Breast epithelium (tissue), 4 donors: ENCODE results near the gene TOP3B. TPM values are rescaled to one million over a fixed set of nuclear protein-coding genes. Genes with fewer than 3 reads are reported as not detected.

Experiments
- DNase-seq, 2 donors: peaks; one replicate each; pipeline ENCODE4 v3.0.0-alpha.2; 2019; ENCODE audit warnings: low spot score in 2 of 2
- H3K27ac ChIP-seq, 2 donors: fragments of 200-600 bp; sonication (generic) in 1 of 2; one replicate each; pipeline ENCODE4 v1.5.1; 2016 to 2019; ENCODE audit warnings: mild to moderate bottlenecking in 1 of 2
- H3K27me3 ChIP-seq, 2 donors: fragments of 200-600 bp; sonication (generic) in 1 of 2; one replicate each; pipeline versions ENCODE4 v1.5.1 to v1.6.0; 2017 to 2019; ENCODE audit warnings: control low read depth in 1 of 2, mild to moderate bottlenecking in 1 of 2
- H3K36me3 ChIP-seq: fragments of 200-600 bp; one replicate; pipeline ENCODE4 v1.5.1; 2019
- H3K4me1 ChIP-seq, 2 donors: fragments of 200-600 bp; sonication (generic); one replicate each; pipeline ENCODE4 v1.5.1; 2016 to 2019; ENCODE audit warnings: control low read depth in 1 of 2
- H3K4me3 ChIP-seq, 3 donors: fragments of 200-600 bp; sonication (generic); 1 replicate in 2 of 3; 2 replicates in 1 of 3; pipeline ENCODE4 v1.5.1; 2016 to 2019; ENCODE audit warnings: mild to moderate bottlenecking in 3 of 3, moderate library complexity in 2 of 3
- H3K9me3 ChIP-seq, 2 donors: fragments of 200-600 bp; sonication (generic) in 1 of 2; one replicate each; pipeline ENCODE4 v1.5.1; 2016 to 2019; ENCODE audit warnings: control low read depth in 1 of 2
- CTCF ChIP-seq, 3 donors: fragments of 450-650 bp; IDR thresholded peaks; one replicate each; pipeline ENCODE4 v1.5.1; 2016 to 2017; ENCODE audit warnings: antibody characterized with exemption in 3 of 3, mild to moderate bottlenecking in 3 of 3, moderate library complexity in 3 of 3
- POLR2A ChIP-seq: fragments of 450-650 bp; IDR thresholded peaks from one replicate; pipeline ENCODE4 v1.6.1; 2016; ENCODE audit warnings: antibody characterized with exemption, mild to moderate bottlenecking, moderate library complexity
- POLR2AphosphoS5 ChIP-seq, 3 donors: sonication (generic); formaldehyde crosslinking; IDR thresholded peaks; one replicate each; pipeline ENCODE4 v1.6.1; 2017; ENCODE audit warnings: antibody characterized with exemption in 3 of 3
- intact Hi-C: fragments of 100-400 bp; cut with DNase I; formaldehyde crosslinking; loops from one replicate; pipeline ENCODE4 v1.15.1; 2023; ENCODE audit warnings: low total_unique reads
- total RNA-seq, 3 donors: library from RNA; depleted of rRNA; stranded (reverse); fragments of >200 nt; gene quantifications; one replicate each; pipeline ENCODE4 v1.1.0, GENCODE V29; 2016

The TOP3B gene
- total RNA-seq, 3 donors from 2014 or later, result 20.2 to 34.8 (median 33.1) TPM

- intact Hi-C loops, result no loop called here
- no peak for TF ChIP-seq POLR2AphosphoS5 (IDR thresholded peaks at IDR 0.05)
- TF ChIP-seq CTCF (IDR thresholded peaks at IDR 0.05), result no peak
- no peak for TF ChIP-seq POLR2A
These were observed 16.8 kb downstream of the TOP3B start for GRCh38 chr22:21965762-21966288.

GRCh38 chr22:21964918-21965484, 17.6 kb downstream of the TOP3B start:
- no peak overlapping the region for H3K4me3 ChIP-seq
- no peaks in the 10 kb centered on the region for H3K9me3 ChIP-seq
- H3K36me3 ChIP-seq, result peaks cover 21% of the 10 kb centered on the region
- TF ChIP-seq POLR2AphosphoS5 (IDR thresholded peaks at IDR 0.05), result no peak
- intact Hi-C loops, result no loop called here
- no peaks in the 10 kb centered on the region for H3K4me1 ChIP-seq
- DNase-seq, result no peak
- H3K27me3 ChIP-seq, result no peaks in the 10 kb centered on the region
- no peak overlapping the region for H3K27ac ChIP-seq

More at GRCh38 chr22:21965762-21966288, 16.8 kb downstream of the TOP3B start:
- H3K4me3 ChIP-seq, result no peak overlapping the region
- H3K4me1 ChIP-seq, result no peaks in the 10 kb centered on the region
- H3K36me3 ChIP-seq, result peaks cover 21% of the 10 kb centered on the region
- no peak for DNase-seq
- no peak overlapping the region for H3K27ac ChIP-seq
- H3K27me3 ChIP-seq, result no peaks in the 10 kb centered on the region
- H3K9me3 ChIP-seq, result no peaks in the 10 kb centered on the region

GRCh38 chr22:21964234-21964633, 18.4 kb downstream of the TOP3B start:
- TF ChIP-seq POLR2A (no peak), POLR2AphosphoS5 (IDR thresholded peaks at IDR 0.05) (no peak), CTCF (IDR thresholded peaks at IDR 0.05) (no peak)
- Histone ChIP-seq H3K27me3 (no peaks in the 10 kb centered on the region), H3K9me3 (no peaks in the 10 kb centered on the region), H3K36me3 (peaks cover 21% of the 10 kb centered on the region), H3K27ac (no peak overlapping the region), H3K4me1 (no peaks in the 10 kb centered on the region), H3K4me3 (no peak overlapping the region)
- intact Hi-C loops, result no loop called here
- DNase-seq, result no peak

GRCh38 chr22:21963790-21964211, 18.8 kb downstream of the TOP3B start:
- no peak for DNase-seq
- no peak overlapping the region for H3K4me3 ChIP-seq
- TF ChIP-seq POLR2AphosphoS5 (IDR thresholded peaks at IDR 0.05) (no peak), POLR2A (no peak), CTCF (IDR thresholded peaks at IDR 0.05) (no peak)
- H3K9me3 ChIP-seq, result no peaks in the 10 kb centered on the region
- H3K4me1 ChIP-seq, result no peaks in the 10 kb centered on the region
- intact Hi-C loops, result no loop called here
- no peak overlapping the region for H3K27ac ChIP-seq
- no peaks in the 10 kb centered on the region for H3K27me3 ChIP-seq
- H3K36me3 ChIP-seq, result peaks cover 21% of the 10 kb centered on the region

- no peaks in the 10 kb centered on the region for H3K4me1 ChIP-seq
- H3K36me3 ChIP-seq, result peaks cover 21% of the 10 kb centered on the region
- H3K9me3 ChIP-seq, result no peaks in the 10 kb centered on the region
- TF ChIP-seq CTCF (IDR thresholded peaks at IDR 0.05) (no peak), POLR2AphosphoS5 (IDR thresholded peaks at IDR 0.05) (no peak), POLR2A (no peak)
- no peak for DNase-seq
- intact Hi-C loops, result no loop called here
- no peaks in the 10 kb centered on the region for H3K27me3 ChIP-seq
- H3K4me3 ChIP-seq, result no peak overlapping the region
- no peak overlapping the region for H3K27ac ChIP-seq
These were observed 19.3 kb downstream of the TOP3B start for GRCh38 chr22:21963286-21963685.
